K562 (cell line): ENCODE measurements around the gene TMA7B. TPM values are rescaled to one million over a fixed set of nuclear protein-coding genes. Genes with fewer than 3 reads are reported as not detected.

Experiments
- CEBPG ChIP-seq, 3 experiments: fragments of 200-800 bp in 1 of 3; sonication (Bioruptor generic) in 1 of 3; sonication (generic) in 1 of 3; formaldehyde crosslinking in 1 of 3; IDR thresholded peaks in 2 of 3; conservative IDR thresholded peaks in 1 of 3; 2 replicates each; pipeline versions ENCODE4 v1.6.1 to v1.8.0; 2016 to 2022; ENCODE audit warnings: missing compliant biosample characterization in 2 of 3, missing genetic modification characterization in 2 of 3, mild to moderate bottlenecking in 1 of 3, missing genetic modification reagents in 1 of 3
- CGGBP1 ChIP-seq: fragments of 250-450 bp; sonication (Bioruptor Pico); IDR thresholded peaks from 2 replicates; pipeline ENCODE4 v1.9.0; 2021; ENCODE audit warnings: mild to moderate bottlenecking
- DEAF1 ChIP-seq: fragments of 450-650 bp; formaldehyde crosslinking; IDR thresholded peaks from 2 replicates; pipeline ENCODE4 v1.4.0; 2020; ENCODE audit warnings: mild to moderate bottlenecking, moderate library complexity
- MGA ChIP-seq: fragments of 450-650 bp; IDR thresholded peaks from 2 replicates; pipeline ENCODE4 v1.6.1; 2016; ENCODE audit warnings: mild to moderate bottlenecking, moderate library complexity
- POLR3G ChIP-seq: IDR thresholded peaks from 2 replicates; pipeline ENCODE4 v1.6.1; 2011; ENCODE audit not compliant: insufficient read length, insufficient replicate concordance; ENCODE audit errors: extremely low read depth
- polyA plus RNA-seq, 8 experiments: library from polyadenylated mRNA; depleted of rRNA in 4 of 8; stranded (reverse) in 5 of 8; unstranded in 3 of 8; fragments of >200 nt; fragmentation: Nextera tagmentation in 2 of 8; fragmentation: Illumina TruSeq in 1 of 8; extraction: Ambion mirVana in 2 of 8; extraction: Trizol in 1 of 8; gene quantifications; 2 replicates each; pipeline versions ENCODE4 v1.2.1 to v1.2.3, GENCODE V29; 2011 to 2014; ENCODE audit warnings: inconsistent platforms in 1 of 8, missing spikeins in 1 of 8
- total RNA-seq, 7 experiments: library from RNA; depleted of rRNA in 6 of 7; stranded (reverse); fragments of >200 nt in 6 of 7; fragmentation: Illumina TruSeq in 2 of 7; extraction: Trizol in 2 of 7; gene quantifications; 2 replicates each; pipeline versions ENCODE4 v1.2.1 to v1.2.3, GENCODE V29; 2011 to 2021; ENCODE audit warnings: low replicate concordance in 1 of 7

The TMA7B gene
- total and polyA plus RNA-seq, 9 of the 15 experiments (the other 6 are each of a cell fraction or from before 2014, with no cell fraction given), result 5.6 to 14.2 (median 11.8) TPM

GRCh38 chr22:39946503-39947219 is 13.5 kb upstream of the TMA7B start (continued):
- TF ChIP-seq MGA (no peak; the same call in 1 of the 2 replicates), DEAF1 (CRISPR knock-in tag) (no peak), CEBPG (CRISPR knock-in tag; IDR thresholded peaks at IDR 0.05) (peak; percentile 64; the same call in 1 of the 2 replicates), CEBPG (tag; conservative IDR thresholded peaks at IDR 0.05 in 1 of 2, IDR thresholded peaks at IDR 0.05 in 1 of 2) (peak in 1 of 2 experiments; percentile 69; a peak in 2 of 4 replicates), POLR3G (no peak), CGGBP1 (CRISPR knock-in tag) (no peak)
